Stimulated activated CD4-positive, alpha-beta T cell treated with anti-CD3 and anti-CD28 coated beads, Interleukin-4, amount 100 ng/mL, for 48 hours (primary cell): ENCODE measurements around the gene PRPH2.

Source experiments
- DNase-seq, 2 donors: peaks; one replicate each; pipeline ENCODE4 v3.0.0-alpha.2; 2020; ENCODE audit warnings: low read depth in 2 of 2

Gene PRPH2, protein sequence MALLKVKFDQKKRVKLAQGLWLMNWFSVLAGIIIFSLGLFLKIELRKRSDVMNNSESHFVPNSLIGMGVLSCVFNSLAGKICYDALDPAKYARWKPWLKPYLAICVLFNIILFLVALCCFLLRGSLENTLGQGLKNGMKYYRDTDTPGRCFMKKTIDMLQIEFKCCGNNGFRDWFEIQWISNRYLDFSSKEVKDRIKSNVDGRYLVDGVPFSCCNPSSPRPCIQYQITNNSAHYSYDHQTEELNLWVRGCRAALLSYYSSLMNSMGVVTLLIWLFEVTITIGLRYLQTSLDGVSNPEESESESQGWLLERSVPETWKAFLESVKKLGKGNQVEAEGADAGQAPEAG

DNA sequence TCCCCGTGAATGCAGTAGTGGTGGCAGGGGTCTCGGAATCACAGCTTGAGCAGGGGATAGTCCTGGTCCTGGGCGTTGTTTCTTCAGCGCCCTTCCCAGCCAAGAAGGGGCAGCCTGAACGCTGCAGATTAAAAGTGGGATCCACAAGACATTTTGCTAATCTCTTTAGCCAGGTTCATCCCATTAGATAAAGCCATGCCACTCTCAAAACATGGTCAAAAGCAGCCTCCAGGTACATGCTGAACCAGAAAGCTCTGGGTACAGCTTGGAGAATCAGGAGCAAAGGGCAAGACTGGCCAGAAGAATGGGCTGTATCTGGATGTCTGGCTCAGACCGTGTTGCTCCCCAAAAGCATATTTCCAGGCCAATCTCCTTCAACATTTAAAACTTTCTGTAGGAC, at the start of gene PRPH2:
PRPH2 (minus strand) TSS at position 101 of the 400 bp plus-strand sequence. CDS start 263 bp downstream, outside the sequence.
- DNase-seq: no peak

DNA sequence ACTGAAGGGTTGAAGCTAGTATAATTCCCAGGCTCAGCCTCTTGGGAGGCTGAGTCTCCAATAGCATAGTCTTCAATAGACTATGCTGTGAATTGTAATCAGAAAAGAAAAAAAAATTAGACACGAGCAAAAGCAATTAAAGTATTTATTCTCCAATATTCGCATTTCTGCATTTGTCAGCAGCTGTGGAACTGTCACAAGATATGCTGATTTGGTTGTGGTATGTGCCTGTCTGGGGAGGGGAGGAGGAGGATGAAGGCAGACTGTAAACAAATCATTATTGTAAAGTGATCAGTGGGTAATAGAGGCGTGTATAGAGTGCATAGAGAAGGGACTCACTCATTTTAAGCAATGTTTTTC, 49.3 kb upstream of the PRPH2 start:
- no peak for DNase-seq

DNA sequence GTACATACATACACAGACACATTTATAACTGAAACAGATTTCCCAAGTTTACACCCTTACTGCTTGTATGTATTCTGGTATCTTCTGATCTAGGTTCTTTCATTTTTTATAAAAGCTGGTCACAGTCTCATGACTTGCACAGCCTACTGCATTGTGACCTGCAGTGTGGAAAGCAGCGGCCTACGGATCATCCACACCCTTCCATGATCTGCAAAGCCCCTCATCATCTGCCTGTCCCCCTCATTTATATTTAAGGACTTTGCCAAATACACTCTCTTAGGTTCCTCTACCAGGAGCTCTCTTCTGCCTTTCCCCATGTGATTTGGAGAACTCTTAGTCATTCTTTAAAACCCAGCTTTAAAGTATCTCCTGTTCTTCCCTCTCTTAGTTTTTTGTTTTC, 47.4 kb upstream of the PRPH2 start:
- no peak for DNase-seq

DNA sequence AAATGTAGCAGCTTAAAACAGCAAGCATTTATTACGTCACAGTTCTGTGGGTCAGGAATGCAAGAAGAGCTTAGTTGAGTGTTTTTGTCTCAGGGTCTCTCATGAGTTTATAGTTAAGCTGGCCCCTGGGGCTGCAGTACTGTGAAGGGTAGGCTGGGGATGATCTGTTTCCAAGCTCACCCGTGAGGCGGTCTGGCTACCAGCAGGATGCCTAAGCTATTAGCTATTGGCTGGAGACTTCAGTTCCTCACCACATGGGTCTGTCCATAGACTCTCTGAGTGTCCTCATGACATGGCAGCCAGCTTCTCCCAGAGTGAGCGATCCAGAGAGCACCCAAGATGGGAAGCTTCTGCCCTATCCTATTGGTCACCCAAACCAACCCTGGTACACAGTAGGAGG, 46.7 kb upstream of the PRPH2 start:
- no peak for DNase-seq

DNA sequence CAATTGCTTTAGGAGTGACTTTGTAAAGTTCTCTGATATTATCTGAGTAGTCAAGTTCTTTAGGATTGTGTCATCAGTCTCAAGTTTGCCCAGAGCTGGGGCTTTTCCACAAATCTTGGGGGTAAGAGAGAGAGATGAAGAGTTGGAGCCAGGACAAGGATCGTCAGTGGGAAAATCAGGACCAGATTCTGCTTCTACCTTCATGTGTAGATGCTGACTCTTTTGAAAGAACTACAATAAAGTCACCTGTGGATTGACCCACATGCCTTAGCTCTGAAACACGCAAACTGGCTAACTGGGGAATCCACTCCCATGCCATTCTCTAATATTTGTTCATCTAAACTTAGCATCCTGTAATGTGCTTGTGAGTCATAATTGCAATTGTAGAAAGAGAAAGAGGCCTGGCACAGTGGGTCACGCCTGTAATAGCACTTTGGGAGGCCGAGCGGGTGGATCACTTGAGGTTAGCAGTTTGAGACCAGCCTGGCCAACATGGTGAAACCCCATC, 43.8 kb upstream of the PRPH2 start:
- DNase-seq: no peak

DNA sequence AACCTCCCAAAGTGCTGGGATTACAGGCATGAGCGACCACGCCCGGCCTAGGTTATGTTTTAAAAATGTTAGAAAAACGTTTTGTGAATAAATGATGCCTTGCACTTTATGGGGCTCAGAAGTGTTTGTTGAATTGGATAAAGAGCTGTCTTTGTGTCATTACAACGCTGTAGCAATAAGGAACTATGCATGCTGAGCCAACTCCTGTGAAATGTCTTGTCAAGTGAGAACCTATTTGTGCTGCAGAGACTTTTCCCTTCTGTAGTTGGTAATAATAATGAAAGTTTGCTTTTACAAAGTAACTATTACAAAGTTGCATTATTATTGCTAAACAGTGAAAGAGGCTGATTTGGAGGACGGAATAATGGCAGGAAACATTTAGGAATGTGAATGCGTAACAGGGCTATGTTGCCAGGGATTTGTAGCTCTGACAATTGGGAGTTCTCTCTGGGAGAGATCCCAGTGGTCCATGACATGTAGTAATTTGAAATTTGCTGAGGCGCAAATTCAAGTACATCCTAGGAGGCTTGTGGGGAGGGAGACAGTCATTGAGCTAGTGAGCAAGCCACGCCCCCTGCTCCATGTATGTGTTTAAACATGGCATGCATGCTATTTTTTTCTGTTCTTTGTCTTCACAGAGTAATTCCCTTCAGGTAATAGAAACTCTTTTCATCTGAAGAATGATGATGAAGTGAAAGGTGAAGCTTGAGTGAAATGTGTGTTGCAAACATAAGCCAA, 42.7 kb upstream of the PRPH2 start:
- DNase-seq: no peak

DNA sequence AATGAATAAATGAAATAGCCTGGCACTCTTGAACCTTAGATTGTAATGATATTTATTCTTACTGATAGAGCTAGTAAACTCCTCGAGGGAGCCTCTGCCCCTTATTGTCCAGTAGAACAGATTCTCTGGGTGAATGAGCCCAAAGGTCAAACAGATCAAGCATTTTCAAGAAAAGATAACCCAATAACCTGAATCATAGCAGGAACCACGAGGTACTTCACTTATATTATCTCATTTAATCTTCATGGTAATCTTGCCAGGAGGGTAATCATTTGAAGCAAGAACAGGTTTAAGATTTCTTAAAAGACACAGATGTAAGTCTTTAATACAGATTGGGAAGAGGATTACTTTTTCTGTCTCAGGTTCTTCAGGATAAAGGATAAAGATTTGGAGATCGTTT, 40.6 kb upstream of the PRPH2 start:
- no peak for DNase-seq

DNA sequence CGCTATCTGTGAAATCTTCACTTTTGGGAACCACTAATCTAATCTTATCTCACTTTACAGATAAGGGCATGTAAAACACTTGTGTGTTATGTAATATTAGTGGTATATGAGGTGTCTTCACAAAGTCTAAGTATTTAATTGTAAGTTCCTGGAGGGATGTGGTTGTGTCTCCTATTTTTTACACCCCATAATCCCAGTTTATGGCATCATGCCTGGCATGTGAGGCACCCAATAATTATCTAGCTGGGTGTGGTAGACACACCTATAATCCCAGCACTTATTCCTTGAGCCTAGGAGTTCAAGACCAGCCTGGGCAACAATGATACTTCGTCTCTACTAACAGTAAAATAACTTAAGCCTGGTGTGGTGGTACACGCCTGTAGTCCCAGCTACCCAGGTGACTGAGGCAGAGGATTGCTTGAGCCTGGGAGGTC, 40.0 kb upstream of the PRPH2 start:
- no peak for DNase-seq

DNA sequence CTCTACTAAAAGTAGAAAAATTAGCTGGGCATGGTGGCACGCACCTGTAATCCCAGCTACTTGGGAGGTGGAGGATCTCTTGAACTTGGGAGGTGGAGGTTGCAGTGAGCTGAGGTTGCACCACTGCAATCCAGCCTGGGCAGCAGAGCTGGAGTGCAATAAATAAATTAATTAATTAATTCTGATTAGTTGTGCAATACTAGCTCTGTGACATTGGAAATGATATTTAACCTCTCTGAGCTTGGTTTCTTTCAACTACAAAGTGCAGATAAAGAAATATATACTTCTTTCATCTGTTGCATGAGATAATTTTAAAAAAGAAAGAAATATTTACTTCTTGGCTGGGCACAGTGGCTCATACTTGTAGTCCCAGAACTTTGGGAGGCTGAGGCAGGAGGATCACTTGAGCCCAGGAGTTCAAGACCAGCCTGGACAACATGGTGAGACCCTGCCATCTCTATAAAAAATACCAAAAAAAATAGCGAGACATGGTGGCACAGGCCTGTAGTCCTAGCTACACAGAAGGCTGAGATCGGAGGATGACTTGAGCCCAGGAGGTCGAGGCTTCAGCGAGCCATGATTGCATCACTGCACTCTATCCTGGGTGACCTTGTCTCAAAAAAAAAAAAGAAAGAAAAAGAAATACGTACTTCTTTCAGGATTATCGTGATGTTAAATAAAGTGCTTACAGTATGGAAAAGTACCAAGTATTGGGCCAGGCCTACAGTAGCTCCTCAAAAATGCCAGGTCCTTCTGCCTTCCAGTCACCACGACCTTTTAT, 39.1 kb upstream of the PRPH2 start:
- no peak for DNase-seq

DNA sequence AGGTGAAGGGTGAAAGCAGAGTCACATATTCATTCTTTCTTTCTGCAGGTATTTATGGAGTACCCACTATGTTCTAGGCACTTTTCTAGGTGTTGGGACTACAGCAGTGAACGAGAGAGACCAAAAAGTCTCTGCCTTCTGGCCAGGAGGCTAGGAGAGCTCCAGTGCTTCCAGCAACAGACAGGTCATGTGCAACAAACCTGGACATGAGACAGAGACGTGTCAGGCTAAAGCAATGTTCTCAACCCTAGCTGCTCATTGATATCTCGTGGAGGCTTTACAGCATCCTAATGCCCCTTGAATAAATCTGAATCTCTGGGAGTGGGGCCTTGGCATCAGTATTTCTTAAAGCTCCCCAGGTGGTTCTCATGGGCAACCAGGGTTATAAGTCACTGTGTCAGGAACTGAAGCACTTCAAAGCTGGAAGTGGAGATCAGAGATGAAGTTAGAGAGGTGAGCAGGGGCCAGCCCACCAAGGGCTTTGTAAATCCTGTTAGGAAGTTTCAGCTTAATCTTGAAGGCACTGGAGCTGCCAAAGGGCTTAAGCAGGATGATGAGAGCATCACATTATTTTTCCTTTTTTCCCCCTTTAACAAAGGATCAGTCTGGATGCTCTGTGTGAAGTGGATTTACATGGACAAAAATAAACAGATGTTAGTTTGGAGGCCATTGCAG, 36.5 kb upstream of the PRPH2 start:
- DNase-seq: no peak

DNA sequence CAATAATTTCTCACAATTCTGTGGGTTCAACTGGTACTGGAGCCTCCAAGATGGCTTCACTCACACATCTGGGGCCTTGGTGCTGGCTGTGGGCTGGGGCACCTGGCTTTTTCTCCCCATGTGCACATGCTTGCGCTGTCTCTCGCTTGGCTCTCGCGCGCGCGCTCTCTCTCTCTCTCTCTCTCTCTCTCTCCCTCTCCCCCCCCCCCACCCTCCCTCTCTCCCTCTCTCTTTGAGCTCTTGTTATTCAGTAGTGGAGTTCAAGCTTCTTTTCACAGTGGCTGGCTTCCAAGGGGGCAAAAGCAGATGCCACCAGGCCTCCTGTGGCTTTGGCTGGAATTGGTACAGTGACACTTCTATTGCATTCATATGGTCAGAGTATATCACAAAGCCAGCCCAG, 34.3 kb upstream of the PRPH2 start:
- DNase-seq: no peak

DNA sequence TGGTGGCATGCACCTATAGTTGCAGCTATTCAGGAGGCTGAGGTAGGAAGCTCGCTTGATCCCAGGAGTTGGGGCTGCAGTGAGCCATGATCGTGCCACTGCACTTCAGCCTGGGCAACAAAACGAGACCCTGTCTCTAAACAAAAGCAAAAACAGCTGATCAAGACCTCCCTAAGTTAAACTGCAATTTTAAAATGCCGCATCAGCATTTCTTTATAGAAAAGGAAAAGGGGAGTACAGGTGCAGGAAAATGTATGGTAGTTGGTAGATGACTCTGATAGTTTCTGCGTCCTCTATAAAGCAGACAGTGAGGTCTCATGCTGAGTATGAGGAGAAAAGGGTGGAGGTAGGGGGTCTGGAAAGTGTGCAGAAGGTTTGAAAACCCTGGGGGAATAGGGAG, 32.4 kb upstream of the PRPH2 start:
- DNase-seq: no peak

DNA sequence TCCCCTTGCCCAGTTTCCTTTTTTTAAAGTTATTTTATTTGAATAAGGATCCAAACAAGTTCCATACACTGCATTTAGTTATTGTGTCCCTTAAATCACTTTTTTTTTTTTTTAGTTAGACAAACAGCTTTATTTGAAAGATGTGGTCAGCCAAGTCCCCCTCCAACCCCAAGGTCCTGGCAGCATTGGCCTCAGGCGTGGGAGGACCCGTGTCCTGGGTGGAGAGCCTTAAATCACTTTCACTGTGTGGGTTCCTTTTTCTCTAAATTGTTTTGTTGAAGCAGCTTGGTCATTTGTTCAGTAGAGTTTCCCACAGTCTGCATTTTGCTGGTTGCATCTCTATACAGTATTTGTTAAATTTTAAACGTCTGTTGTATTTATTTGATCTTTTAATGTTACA, 28.7 kb upstream of the PRPH2 start:
- DNase-seq: no peak

DNA sequence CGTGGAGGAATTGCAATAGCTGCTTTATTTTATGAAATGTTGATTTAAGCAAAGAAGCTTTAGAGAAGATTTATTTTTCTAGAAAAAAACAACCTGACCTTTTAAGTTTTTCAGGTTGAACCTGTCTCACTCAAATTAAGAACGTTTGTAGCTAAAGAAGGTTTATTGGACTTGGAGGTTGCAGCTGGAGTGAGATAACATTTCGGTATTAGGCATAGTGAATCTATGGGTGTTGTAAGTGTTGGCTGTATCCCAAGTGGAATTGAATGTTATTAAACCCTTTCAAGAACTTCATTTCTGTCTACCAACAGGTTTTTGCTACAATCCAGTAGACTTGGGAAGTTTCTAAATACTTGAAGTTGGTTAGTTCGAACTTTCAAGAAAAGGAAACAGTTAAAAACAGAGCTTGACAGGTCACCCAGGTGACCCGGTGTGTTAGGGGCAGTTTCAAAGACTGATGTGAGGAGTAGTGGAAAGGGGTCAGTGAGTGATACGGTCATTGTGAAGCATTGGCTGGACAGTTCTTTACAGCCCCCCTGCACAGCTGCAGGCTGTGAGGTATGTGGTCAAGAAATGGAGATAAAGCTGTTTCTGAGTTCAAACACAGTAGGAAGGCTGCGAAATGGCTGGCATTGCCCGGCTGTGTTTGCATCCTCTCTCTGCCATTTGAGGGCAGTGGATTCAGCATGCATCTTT, 26.0 kb upstream of the PRPH2 start:
- no peak for DNase-seq

DNA sequence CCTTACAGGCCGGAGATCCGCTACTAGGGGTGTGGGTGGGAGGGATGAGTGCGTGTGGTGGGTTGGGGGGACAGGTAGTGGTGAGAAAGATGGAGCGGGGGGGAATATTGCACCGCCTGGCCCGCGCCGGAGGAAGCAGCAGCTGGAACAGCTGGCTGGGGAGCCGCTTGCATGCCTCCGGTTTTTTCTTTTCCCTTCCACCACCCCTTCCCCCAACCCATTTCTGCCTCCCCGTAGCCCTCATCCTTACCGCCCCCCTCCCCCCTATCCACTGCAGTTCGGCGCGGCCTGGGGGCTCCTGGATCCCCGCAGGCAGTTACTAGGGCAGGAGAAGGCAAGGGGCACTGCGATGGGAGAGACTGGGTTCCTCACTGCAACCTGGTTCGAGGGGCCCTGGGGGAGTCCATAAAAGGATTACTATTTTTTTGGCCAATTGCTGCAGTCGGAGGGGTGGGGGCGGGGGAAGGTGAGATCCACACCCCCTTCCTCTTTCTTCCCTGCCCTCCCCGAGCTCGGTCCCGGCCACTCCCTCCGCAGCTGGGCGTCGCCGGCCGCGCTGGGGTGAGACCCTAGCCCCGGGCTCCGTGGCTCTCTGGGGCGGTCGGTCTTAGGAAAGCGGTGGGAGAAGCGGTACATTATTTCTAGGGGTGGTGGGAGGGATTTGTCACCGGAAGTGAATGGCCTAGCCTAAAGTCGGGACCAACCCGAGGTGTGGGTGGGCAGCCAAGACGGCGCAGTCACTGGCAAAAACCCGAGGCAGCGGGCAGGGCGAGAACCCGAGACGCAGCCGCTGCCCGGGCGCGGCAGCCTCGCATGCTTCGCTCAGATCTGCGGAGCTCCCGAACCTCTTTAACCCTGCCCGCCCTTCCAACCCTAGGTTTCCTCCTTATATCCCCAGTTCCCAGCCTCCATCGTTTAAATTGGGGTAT, 24.3 kb upstream of the PRPH2 start:
- peak; percentile 70 to 81 for DNase-seq

DNA sequence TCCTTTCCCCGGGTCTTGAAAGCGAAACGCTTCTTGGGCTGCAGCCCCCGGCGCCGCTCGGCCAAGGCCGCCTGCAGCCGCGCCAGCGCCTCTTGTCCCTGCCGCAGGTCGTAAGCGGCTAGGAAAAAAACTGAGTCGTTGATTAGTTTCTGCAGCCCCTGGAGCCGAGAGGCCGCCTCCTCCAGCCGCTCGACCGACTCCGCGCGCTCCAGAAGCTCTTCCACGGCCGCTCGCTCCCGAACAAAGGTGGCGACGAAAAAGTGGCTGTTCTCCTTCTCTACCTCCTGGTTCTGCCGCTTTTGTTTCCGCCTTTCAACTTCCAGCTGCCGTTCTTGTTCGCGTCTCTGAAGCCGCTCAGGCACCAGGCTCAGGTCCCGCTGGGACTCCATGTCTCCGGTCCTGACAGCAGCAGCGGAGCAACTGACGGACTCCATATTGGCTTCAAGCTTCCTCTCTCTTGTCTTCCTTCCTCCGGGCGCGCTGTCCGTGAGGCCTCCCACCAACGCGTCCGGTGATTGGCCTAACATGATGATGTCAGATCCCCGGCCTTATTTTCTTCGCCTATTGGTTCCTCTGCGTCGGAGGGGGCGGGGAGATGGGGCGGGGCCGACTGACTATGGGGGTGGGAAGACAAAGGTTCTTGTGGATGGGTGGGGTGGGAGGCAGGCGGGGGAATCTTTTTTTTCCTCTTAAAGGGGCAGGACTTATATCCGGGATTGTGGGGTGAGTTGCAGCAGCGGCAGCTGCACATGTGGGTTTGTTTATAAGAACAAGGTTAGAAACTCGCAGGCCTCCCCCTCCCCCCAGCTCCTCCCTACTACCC, 23.5 kb upstream of the PRPH2 start, which contains the start of gene TBCC:
TBCC (minus strand) TSS at position 464 of the 823 bp plus-strand sequence; CDS start at position 434, 30 bp downstream.
- peak; percentile 83 to 89 for DNase-seq

DNA sequence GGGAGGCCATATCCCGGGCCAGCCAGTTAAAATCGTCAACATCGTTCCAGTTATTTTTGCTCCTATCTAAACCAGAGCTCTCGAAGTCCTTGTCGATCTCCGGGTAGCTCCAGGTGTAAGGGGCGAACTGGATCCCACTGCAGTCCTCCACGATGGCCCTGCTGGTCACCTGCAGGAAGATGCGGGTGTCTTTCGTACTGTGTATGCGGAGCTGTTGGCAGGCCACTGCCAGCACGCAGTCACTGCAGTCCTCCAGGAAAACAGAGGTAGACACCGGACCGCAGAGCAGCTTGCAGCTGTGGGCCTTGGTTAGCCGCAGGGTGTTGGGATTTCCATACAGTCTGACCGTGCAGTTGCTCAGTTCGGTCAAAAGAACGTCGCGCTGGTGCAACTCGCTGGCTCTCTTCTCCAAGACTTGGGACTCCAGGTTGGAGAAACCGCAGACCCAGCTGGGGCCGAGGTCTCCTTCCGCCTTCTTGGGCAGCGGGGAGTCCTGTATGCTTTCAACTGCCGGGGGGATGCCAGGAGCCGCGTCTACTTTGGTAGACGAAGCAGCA, 22.8 kb upstream of the PRPH2 start:
- peak; percentile 6 to 19 for DNase-seq

DNA sequence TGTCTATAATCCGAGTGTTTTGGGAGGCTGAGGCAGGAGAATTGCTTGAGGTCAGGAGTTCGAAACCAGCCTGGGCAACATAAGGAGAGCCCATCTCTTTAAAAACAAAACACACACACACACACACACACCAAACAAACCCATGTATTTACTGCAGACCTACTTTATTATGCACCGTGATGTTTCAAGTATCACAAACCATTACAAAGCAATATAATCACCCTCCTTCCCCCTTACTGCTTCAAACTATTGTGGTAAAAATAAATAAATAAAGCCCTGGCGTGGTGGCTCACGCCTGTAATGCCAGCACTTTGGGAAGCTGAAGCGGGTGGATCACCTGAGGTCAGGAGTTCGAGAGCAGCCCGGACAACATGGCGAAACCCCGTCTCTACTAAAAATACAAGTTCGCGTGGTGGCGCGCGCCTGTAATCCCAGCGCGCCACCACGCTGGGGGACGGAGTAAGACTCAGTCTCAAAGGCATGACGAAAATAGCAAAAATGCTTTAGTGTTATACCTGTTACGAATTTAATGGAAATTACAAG, 22.0 kb upstream of the PRPH2 start:
- no peak for DNase-seq
